NCI-H1092 (cell line): Measurements from ENCODE around the gene CRAMP1.
A peak's percentile ranks its signal among the peaks of the same experiment; 100 is the strongest.

Experiments used
- DNase-seq: peaks from one replicate; lab custom pipeline; 2025; lab: John Stamatoyannopoulos, UW

The CRAMP1 gene

DNA sequence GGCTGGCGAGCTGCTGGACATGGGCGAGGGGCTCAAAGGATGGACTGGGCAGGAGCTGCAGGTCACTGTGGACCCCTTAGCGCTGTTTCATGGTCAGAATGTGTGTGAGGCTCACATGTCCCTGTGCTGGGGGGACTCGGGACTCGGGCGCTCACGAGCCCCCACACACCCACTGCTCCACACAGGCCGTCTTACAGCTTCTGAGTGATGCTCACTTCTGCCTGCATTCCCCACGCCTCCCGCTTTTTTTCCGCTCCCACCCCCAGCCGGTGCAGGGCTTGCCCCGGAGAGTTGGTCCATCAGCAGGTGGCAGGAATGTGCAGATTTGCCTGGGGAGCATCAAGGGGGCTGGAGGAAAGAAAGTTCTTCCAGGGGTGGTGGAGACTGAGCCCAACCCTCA is 45.7 kb downstream of the CRAMP1 start:
- DNase-seq = no peak

GRCh38 chr16:1659031-1659430 is 46.9 kb downstream of the CRAMP1 start:
- no peak for DNase-seq

- DNase-seq = no peak
Measured at GRCh38 chr16:1661826-1662225, 49.7 kb downstream of the CRAMP1 start.

DNA sequence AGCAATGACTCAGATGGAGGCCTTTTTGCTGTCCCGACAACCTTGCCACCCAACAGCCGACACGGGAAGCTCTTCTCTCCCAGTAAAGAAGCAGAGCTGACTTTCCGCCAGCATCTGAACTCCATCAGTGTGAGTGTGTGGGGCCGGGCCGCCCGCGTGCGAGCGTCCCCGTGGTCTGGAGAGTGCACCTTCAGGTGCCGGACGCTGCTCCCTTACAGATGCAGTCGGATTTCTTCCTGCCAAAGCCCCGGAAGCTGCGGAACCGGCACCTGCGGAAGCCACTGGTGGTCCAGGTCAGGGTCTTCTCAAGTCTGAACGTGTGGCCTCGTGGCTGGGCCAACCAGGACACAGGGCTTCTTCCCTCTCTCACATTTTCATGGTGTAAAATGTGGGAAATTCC is 50.4 kb downstream of the CRAMP1 start:
- no peak for DNase-seq

GRCh38 chr16:1665829-1666228 is 53.7 kb downstream of the CRAMP1 start:
- no peak for DNase-seq

GRCh38 chr16:1666316-1666715 is 54.2 kb downstream of the CRAMP1 start:
- no peak for DNase-seq

- no peak for DNase-seq
Measured at GRCh38 chr16:1667271-1667670, 55.1 kb downstream of the CRAMP1 start.

DNA sequence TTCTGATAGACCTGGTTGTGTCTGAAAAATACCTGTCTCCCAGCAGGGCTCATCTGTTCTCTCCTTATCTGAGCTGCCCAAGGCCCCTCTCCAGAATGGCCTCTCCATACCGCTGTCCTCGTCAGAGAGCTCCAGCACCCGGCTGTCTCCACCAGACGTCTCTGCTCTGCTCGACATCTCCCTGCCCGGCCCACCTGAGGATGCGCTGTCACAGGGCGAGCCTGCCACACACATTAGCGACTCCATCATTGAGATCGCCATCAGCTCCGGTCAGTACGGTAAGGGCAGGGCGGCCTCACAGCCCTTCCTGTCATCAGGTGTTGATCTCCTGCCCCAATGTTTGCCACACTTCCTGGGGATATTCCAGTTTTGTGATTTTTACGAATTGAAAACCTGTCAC is 55.8 kb downstream of the CRAMP1 start:
- no peak for DNase-seq

DNA sequence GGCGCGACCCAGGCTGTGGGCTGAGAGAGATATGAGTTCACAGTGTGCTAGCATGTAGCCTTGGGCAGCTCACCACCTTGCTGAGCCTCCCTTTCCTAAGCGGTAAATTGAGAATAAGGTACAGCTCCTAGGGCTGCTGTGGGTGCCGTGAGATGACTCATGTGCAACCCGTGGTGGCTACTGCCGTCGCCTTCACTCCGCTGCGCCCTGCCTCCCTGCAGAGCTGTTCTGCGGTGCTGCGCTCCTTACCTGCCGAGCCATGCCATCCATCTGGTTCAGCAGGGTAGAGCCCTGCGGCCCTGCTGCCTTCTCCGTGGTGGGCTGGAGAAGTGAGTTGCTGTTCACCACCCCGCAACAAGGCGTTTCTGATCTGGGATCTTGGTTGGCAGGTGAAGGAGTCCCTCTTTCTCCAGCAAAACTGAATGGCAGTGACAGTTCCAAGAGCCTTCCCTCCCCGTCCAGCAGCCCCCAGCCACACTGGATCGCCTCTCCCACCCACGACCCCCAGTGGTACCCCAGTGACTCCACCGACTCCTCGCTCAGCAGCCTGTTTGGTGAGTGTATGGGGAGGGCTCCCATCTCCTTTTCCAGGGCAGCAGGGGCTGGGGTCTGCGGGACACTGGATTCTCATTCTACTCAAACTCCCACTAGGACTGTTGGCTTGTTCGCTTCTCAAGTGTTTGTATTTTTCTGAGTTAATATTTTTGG is 56.6 kb downstream of the CRAMP1 start:
- DNase-seq = no peak

- no peak for DNase-seq
Measured at GRCh38 chr16:1669698-1670097, 57.5 kb downstream of the CRAMP1 start.

DNA sequence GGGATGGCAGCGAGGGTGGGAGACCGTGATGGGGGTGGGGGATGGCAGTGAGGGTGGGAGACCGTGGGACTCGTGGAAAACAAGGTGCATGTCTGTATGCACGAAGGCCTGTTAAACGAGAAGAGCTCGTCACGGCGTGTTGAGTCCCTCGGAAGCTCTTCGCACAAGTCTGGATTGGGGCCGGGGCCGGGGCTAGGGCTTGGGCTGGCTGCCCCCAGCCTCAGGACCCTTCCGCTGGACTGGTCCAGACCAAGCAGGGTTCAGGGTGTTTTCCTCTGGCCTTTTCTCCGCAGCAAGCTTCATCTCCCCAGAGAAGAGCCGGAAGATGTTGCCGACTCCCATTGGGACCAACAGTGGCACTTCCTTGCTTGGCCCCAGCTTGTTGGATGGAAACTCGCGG is 58.2 kb downstream of the CRAMP1 start:
- no peak for DNase-seq

- DNase-seq = no peak
Measured at GRCh38 chr16:1670866-1671265, 58.7 kb downstream of the CRAMP1 start.

GRCh38 chr16:1673424-1674151 is 61.4 kb downstream of the CRAMP1 start:
- no peak for DNase-seq

GRCh38 chr16:1674306-1674705 is 62.1 kb downstream of the CRAMP1 start:
- no peak for DNase-seq

DNA sequence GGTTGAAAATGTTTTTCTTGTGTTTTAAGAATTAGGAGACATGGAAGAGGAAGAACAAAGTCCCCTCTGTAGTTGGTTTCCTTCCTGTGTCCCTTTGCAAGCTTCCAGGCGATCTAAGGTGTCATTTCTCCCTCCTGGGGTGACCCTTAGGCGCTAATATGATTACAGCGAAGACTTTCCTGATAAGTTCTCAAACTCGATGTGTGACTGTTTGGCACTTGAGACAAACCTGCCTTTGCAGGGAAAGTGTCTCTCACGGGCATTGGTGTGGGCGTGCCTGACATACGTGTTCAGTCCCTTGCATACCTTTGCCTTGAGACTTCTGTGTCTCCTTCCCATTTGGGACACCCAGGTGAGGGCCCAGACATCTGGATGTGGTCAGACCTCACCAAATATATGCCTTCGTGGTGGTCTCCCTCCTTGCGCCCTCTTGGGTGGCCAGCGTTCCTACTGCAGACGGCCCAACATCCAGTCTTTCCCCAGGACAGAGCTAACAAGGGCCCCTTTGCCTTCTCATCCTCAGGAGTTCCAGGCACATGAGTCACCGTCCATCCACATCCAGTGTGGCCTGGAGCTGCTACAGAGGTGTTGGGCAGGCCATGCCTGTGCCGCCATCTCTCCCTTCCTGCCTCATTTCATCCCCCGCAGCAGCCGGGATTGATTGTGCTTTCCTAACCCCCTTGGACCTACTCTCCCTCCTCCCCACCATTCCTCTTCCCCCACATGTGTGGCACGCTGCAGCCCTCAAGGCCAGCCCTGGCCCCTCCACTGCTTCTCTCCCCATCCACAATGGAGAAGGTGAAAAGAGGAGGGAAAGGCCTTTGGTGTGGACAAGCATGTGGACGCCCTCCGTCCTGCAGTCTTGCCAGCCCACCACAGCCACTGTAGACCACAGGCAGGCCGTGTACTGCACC is 62.8 kb downstream of the CRAMP1 start:
- DNase-seq = no peak

- no peak for DNase-seq
Measured at GRCh38 chr16:1676661-1677060, 64.5 kb downstream of the CRAMP1 start.

DNA sequence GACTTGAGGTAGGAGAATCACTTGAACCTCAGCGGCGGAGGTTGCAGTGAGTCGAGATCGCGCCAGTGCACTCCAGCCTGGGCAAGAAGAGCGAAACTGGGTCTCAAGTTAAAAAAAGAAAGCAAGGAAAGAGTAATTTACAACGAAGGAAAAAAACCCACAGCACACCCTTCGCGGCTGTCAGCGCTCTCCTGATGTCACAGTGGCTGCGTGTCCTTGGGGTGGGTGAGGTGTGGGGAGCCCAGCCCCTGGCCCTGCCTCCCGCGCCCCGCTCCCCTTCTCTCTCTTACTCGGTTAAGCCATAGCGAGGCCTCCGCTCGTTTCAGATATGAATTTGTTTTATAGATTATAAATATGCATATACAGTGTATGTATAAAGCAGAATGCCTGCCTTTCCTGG is 65.2 kb downstream of the CRAMP1 start:
- DNase-seq = no peak

DNA sequence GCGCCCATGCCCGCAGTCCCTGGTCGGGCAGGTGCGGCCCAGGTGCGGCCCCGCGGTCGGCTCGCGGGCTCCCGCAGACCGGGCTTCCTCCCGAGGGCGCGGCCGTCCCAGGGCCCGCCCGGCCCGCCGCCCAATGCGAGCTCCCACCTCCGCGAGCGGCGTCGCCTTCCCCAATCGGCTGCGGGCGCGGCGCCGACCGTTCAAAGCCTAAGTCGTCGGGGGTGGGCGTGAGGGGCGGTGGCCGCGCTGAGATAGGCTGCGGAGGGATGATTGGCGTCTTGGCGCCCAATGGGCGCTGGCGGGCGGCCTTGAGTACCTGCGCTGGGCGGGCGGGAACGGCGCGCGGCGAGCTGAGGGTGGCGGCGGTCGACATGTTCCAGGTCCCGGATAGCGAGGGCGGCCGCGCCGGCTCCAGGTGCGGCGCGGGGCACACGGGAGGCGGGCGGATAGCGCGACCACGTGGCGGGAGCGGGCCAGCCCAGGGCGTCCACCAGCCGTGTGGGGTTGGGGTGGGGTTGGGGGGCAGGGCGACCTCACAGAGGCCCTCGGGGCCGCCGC is 65.9 kb downstream of the CRAMP1 start, which contains the start of gene JPT2:
Gene JPT2, plus strand, starts transcription at position 338 of the 558 bp plus-strand sequence. Its CDS starts 34 bp downstream, at position 372.
- DNase-seq = peak; percentile 96

GRCh38 chr16:1678500-1679098 is 66.4 kb downstream of the CRAMP1 start:
- DNase-seq = no peak

DNA sequence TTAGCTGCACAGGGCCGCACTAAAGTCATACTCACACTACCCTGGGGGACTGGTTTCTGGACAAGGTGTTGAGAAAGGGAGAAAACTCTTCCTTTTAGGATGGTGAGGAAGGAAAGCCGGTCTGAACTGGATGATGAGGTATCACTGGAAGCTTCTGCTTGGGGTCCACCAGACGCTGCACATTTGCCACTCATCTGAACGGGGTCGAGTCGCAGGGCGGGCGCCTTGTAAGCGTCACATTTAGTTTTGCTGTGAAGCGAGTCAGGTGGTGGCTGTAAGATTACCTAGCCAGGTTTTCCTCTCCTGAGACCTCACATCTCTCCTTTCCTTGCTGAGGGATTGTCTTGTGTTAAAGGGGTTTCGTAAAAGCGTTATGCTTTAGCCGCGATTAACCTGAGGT is 68.2 kb downstream of the CRAMP1 start:
- DNase-seq = no peak

- DNase-seq = no peak
Measured at GRCh38 chr16:1681032-1681431, 68.9 kb downstream of the CRAMP1 start.
